Stimulated activated effector memory CD8-positive, alpha-beta T cell treated with anti-CD3 and anti-CD28 coated beads, Interleukin-12 subunit alpha, Interleukin-12 subunit beta, amount 100 ng/mL, for 72 hours (primary cell): Measurements from ENCODE around the gene CCDC7.
"Not testable (repeated sequence)": the region's sequence is repeated elsewhere in the genome, so short reads cannot be mapped to it uniquely, and the experiment has no call there.

Experiments used
- ATAC-seq: fragments of 150-1000 bp; cut with Tn5 transposase; 2 replicates; pipeline ENCODE4 v1.10.0; 2021
- DNase-seq, 2 donors: peaks; one replicate each; pipeline ENCODE4 v3.0.0; 2021 to 2022; ENCODE audit warnings: low spot score in 2 of 2
- H3K27ac Mint-ChIP-seq: one replicate; pipeline ENCODE4 v1.8.0; 2022; ENCODE audit warnings: mild to moderate bottlenecking, mixed read lengths
- H3K36me3 Mint-ChIP-seq: one replicate; pipeline ENCODE4 v1.8.0; 2022; ENCODE audit warnings: mild to moderate bottlenecking, mixed read lengths
- H3K4me1 Mint-ChIP-seq: one replicate; pipeline ENCODE4 v1.8.0; 2022; ENCODE audit warnings: mixed read lengths
- H3K4me3 Mint-ChIP-seq: one replicate; pipeline ENCODE4 v1.8.0; 2022; ENCODE audit warnings: mild to moderate bottlenecking, mixed read lengths
- H3K9me3 Mint-ChIP-seq: one replicate; pipeline ENCODE4 v1.8.0; 2022; ENCODE audit warnings: mixed read lengths

Gene CCDC7

GRCh38 chr10:32891261-32891660, 445.3 kb downstream of the CCDC7 start:
- Mint-ChIP-seq H3K4me1 (peaks cover 9% of the 10 kb centered on the region), H3K9me3 (no peaks in the 10 kb centered on the region), H3K36me3 (peaks cover 5% of the 10 kb centered on the region), H3K4me3 (no peak overlapping the region), H3K27ac (no peak overlapping the region)
- ATAC-seq (no peak), DNase-seq (no peak)

DNA sequence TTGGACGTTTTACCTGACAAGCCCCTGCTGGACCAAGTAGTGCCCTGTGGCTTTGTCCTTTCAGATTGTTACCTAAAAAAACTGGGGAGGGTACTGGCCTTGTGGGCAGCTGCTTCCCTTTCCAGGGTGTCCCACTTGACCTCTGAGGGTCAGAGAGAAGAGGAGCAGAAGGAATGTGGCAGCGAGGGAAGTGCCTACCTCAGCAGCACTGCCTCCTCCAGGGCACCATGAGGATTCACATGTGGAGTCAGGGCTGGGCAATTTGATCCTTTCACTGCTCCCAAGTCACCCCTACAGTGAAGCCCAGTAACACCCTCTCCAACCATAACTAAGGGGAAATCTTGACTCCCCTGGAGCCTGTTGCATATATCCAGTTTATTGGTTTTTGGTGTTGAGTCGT, 447.5 kb downstream of the CCDC7 start:
- Mint-ChIP-seq H3K4me1 (peaks cover 9% of the 10 kb centered on the region), H3K9me3 (no peaks in the 10 kb centered on the region), H3K4me3 (no peak overlapping the region), H3K36me3 (peaks cover 18% of the 10 kb centered on the region), H3K27ac (no peak overlapping the region)
- DNase-seq (no peak), ATAC-seq (no peak)

- no peak overlapping the region for H3K27ac Mint-ChIP-seq
- ATAC-seq = no peak
- H3K4me3 Mint-ChIP-seq = no peak overlapping the region
- H3K36me3 Mint-ChIP-seq = peaks cover 24% of the 10 kb centered on the region
- no peaks in the 10 kb centered on the region for H3K9me3 Mint-ChIP-seq
- H3K4me1 Mint-ChIP-seq = peaks cover 9% of the 10 kb centered on the region
- no peak for DNase-seq
Measured at GRCh38 chr10:32893916-32894664, 448.1 kb downstream of the CCDC7 start.

DNA sequence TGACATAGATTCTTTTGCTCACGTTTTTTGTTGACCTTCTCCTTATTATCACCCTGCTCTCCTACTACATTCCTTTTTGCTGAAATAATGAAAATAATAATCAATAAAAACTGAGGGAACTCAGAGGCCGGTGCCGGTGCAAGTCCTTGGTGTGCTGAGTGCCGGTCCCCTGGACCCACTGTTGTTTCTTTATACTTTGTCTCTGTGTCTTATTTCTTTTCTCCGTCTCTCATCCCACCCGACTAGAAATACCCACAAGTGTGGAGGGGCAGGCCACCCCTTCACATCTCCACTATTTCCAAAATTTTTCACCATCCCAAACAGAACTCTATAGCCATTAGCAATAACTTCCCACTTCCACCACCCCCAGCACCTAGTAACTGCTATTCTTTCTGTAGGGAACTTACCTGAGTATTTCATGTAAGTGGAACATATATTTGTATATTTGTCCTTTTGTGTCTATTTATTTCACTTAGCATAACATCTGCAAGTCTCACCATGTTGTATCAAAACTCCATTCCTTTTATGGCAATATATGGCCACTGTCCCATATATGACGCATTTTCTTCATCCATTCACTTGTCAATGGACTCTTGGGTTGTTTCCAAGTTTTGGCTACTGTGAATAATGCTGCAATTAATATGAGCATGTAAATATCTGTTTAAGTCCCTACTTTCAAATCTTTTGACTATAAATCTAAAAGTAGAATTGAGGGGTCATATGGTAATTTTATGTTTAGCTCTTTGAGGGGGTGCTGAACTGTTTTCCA, 449.4 kb downstream of the CCDC7 start:
- DNase-seq, H3K27ac Mint-ChIP-seq, H3K9me3 Mint-ChIP-seq, H3K4me1 Mint-ChIP-seq, ATAC-seq, H3K4me3 Mint-ChIP-seq: not testable (repeated sequence)
- H3K36me3 Mint-ChIP-seq = peaks cover 37% of the 10 kb centered on the region

DNA sequence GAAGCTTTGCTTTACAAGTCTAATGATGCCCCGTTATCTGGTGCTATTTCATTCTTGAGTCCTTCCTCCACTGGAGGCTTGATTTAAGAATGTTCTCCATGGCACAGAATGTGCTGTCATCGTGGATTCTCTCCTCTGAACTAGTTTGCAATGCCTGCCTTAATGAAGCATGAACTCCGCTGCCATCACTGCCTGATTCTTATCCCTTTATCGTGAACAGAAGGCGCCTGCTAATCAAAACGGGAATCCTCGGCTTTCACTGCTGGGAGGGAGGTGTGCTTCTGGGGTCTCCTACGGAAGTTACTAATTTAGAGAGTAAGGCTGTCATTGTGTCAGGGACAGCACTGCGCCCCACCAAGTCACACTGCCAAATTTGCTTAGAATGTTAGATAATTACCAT, 455.9 kb downstream of the CCDC7 start:
- no peak for DNase-seq
- peaks cover 79% of the 10 kb centered on the region for H3K36me3 Mint-ChIP-seq

DNA sequence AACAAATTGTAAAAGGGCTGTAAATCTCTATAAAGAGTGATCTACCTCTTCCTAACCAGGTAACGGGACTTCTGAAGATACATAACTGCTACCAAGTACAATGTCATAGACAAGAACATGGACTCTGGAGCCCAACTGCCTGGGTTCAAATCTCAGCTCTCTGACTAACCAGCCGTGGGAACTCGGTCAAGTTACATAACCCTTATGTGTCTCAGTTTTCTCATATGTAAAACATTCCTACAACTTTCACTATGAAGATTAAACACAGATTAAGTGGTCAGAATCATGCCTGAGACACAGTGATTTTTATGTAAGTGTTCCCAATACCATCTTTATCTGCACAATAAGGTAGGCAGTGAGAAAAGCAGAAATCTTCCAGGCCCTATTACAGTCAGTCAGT, 459.5 kb downstream of the CCDC7 start:
- DNase-seq (no peak), ATAC-seq (no peak)
- Mint-ChIP-seq H3K27ac (no peak overlapping the region), H3K4me1 (no peaks in the 10 kb centered on the region), H3K4me3 (no peak overlapping the region), H3K36me3 (peaks cover 89% of the 10 kb centered on the region), H3K9me3 (no peaks in the 10 kb centered on the region)

More for the DNA sequence above, 455.9 kb downstream of the CCDC7 start:
- no peak for ATAC-seq
- no peaks in the 10 kb centered on the region for H3K9me3 Mint-ChIP-seq
- H3K4me3 Mint-ChIP-seq = no peak overlapping the region
- H3K4me1 Mint-ChIP-seq = no peaks in the 10 kb centered on the region
- no peak overlapping the region for H3K27ac Mint-ChIP-seq

DNA sequence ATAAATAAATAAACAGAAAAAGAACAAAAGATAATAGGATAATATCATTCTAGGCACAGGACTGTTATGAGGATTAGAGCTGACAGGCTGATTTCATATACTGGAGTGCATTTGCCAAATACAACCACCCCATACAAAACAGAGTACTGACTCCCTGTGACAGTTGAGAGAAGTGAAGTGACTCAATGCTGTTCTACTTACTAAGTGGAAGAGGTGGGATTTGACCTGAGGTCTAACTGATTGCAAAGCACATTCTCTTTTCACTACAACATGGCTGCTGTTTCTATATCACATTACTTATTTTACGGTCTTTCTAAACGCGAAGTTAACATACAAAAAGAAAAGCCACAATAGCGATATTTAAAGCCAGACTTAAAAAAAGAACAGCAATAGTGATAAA, 460.7 kb downstream of the CCDC7 start:
- H3K4me3 Mint-ChIP-seq = peak overlapping the region; percentile 65
- H3K27ac Mint-ChIP-seq = peak overlapping the region; percentile 38
- H3K36me3 Mint-ChIP-seq = peaks cover 100% of the 10 kb centered on the region
- no peak for DNase-seq
- no peaks in the 10 kb centered on the region for H3K9me3 Mint-ChIP-seq
- peak; percentile 90 for ATAC-seq
- H3K4me1 Mint-ChIP-seq = no peaks in the 10 kb centered on the region

DNA sequence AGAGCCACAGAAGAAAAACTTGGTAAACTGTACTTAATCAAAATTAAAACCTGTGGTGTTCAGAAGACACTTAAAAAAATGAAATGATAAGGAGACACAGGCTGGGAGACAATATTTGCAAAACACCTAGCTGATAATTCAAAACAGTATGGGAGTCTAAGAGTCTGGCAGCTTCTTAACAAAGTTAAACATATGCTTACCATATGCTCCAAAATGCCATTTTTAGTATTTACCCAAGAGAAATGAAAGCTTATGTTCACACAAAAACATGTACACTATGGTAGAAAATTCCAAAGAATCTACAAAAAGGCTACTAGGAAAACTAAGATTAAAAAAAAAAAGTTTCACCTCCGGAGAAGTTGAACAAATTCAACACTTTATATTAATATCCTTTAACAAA, 463.5 kb downstream of the CCDC7 start:
- ATAC-seq (no peak), DNase-seq (no peak)
- Mint-ChIP-seq H3K36me3 (peaks cover 92% of the 10 kb centered on the region), H3K4me1 (peaks cover 5% of the 10 kb centered on the region), H3K27ac (peak overlapping the region; percentile 43), H3K4me3 (no peak overlapping the region), H3K9me3 (no peaks in the 10 kb centered on the region)

GRCh38 chr10:32909970-32910369, 464.0 kb downstream of the CCDC7 start:
- not testable (repeated sequence) for H3K9me3 Mint-ChIP-seq, H3K4me3 Mint-ChIP-seq, H3K27ac Mint-ChIP-seq, DNase-seq, ATAC-seq
- peaks cover 10% of the 10 kb centered on the region for H3K4me1 Mint-ChIP-seq
- H3K36me3 Mint-ChIP-seq = peaks cover 92% of the 10 kb centered on the region

DNA sequence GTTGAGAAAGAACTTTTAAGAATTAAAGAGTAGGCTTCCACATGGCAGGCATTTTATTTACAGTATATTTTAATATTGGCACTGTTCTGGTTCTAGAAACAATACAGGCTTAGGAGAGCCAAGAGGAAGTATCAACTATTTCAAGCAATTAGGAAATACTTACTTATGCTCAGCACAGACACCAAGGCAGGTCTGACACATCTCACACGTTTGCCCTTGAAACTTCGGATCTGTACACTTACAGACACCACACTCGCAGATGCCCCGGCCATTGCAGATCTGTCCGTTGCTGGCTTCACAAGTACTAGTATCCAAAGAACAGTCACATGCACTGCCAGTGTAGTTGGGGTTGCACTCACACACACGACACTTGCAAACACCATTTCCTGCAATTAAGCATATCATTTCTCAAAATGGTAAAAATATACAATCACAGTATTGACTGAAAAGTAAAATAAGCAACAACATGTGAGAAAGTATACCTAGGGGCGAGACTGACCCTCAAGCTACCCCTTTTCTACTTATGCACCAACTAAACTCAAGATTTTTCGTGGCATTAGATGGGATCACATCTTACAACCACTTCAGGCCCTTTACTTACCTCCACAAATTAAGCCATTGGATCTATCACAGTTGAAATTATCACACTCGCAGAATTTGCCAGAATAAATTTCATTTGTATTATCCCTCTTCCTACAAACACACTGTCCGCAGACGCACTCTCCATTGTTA, 465.5 kb downstream of the CCDC7 start:
- H3K9me3 Mint-ChIP-seq = no peaks in the 10 kb centered on the region
- DNase-seq (no peak), ATAC-seq (no peak)
- H3K4me3 Mint-ChIP-seq = no peak overlapping the region
- no peak overlapping the region for H3K27ac Mint-ChIP-seq
- H3K36me3 Mint-ChIP-seq = peaks cover 92% of the 10 kb centered on the region
- peaks cover 21% of the 10 kb centered on the region for H3K4me1 Mint-ChIP-seq

GRCh38 chr10:32917817-32918216, 471.9 kb downstream of the CCDC7 start:
- not testable (repeated sequence) for DNase-seq, H3K4me3 Mint-ChIP-seq, H3K9me3 Mint-ChIP-seq, ATAC-seq, H3K27ac Mint-ChIP-seq
- peaks cover 26% of the 10 kb centered on the region for H3K4me1 Mint-ChIP-seq
- peaks cover 90% of the 10 kb centered on the region for H3K36me3 Mint-ChIP-seq

DNA sequence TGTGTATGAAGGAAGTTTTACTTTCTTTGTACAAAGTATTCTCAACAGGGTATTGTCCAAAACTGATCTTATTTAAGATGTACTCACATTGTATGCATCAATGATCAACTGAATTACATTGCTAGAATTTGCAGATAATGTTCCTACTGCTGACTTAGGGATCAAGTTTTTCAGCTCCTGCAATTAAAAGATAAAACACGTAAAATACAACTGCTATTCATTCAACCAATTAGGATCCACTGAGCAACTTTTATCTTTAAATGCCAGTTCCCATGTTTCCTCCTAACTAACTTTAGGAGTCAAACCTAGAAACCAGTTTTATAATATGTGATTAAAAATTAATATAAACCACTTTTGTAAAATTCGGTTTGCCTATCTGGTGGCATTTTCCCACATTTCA, 476.2 kb downstream of the CCDC7 start:
- peaks cover 21% of the 10 kb centered on the region for H3K4me1 Mint-ChIP-seq
- ATAC-seq = no peak
- H3K4me3 Mint-ChIP-seq = no peak overlapping the region
- DNase-seq = no peak
- no peak overlapping the region for H3K27ac Mint-ChIP-seq
- H3K36me3 Mint-ChIP-seq = peaks cover 95% of the 10 kb centered on the region
- H3K9me3 Mint-ChIP-seq = peaks cover 3% of the 10 kb centered on the region

GRCh38 chr10:32923134-32923533, 477.2 kb downstream of the CCDC7 start:
- Mint-ChIP-seq H3K4me1 (peaks cover 23% of the 10 kb centered on the region), H3K27ac (peak overlapping the region; percentile 2), H3K4me3 (no peak overlapping the region), H3K9me3 (peaks cover 3% of the 10 kb centered on the region), H3K36me3 (peaks cover 95% of the 10 kb centered on the region)
- ATAC-seq (no peak), DNase-seq (no peak)

GRCh38 chr10:32923849-32924248, 477.9 kb downstream of the CCDC7 start:
- peaks cover 3% of the 10 kb centered on the region for H3K9me3 Mint-ChIP-seq
- peaks cover 29% of the 10 kb centered on the region for H3K4me1 Mint-ChIP-seq
- DNase-seq (no peak), ATAC-seq (no peak)
- peaks cover 95% of the 10 kb centered on the region for H3K36me3 Mint-ChIP-seq
- H3K4me3 Mint-ChIP-seq = no peak overlapping the region
- H3K27ac Mint-ChIP-seq = peak overlapping the region; percentile 2
